CD4-positive, alpha-beta T cell (primary cell): Measurements from ENCODE around the gene FKBP5. TPM values are rescaled to one million over a fixed set of nuclear protein-coding genes. Genes with fewer than 3 reads are reported as not detected.
A peak's percentile ranks its signal among the peaks of the same experiment; 100 is the strongest.

Experiments used
- ATAC-seq: fragments of 200-7000 bp; cut with Tn5 transposase; one replicate; pipeline ENCODE4 v1.10.0; 2022; ENCODE audit warnings: mild to moderate bottlenecking; ENCODE audit not compliant: poor library complexity
- CTCF ChIA-PET: fragments of 350-600 bp; sonication (Branson Sonifier 250); formaldehyde crosslinking; loops from one replicate; lab custom pipeline; 2021; ENCODE audit warnings: antibody characterized with exemption, inconsistent platforms; lab: Charles Lee
- POLR2A ChIA-PET: fragments of 350-600 bp; sonication (Branson Sonifier 250); formaldehyde crosslinking; loops from one replicate; lab custom pipeline; 2021; ENCODE audit warnings: antibody characterized with exemption, inconsistent platforms; lab: Charles Lee
- DNase-seq, 14 experiments: peaks; one replicate each; pipeline ENCODE4 v3.0.0-alpha.2; 2013 to 2020; ENCODE audit warnings: mixed read lengths in 2 of 14
- H3K27ac ChIP-seq, 2 donors: one replicate each; pipeline versions ENCODE4 v1.5.1 to v1.7.0; 2013; ENCODE audit warnings: low read length in 2 of 2, low read depth in 1 of 2, mild to moderate bottlenecking in 1 of 2
- H3K27me3 ChIP-seq, 2 experiments: 1 replicate in 1 of 2; 2 replicates in 1 of 2; pipeline versions ENCODE4 v1.6.1 to v1.7.0; 2013; ENCODE audit warnings: low read length in 2 of 2, control low read depth in 1 of 2, mild to moderate bottlenecking in 1 of 2, moderate library complexity in 1 of 2; ENCODE audit not compliant: insufficient read depth in 2 of 2, control insufficient read depth in 1 of 2
- H3K36me3 ChIP-seq: one replicate; pipeline ENCODE4 v1.6.1; 2013; ENCODE audit warnings: low read length, control low read depth; ENCODE audit not compliant: insufficient read depth
- H3K4me1 ChIP-seq: one replicate; pipeline ENCODE4 v1.6.1; 2013; ENCODE audit warnings: low read length, control low read depth; ENCODE audit not compliant: insufficient read depth
- H3K4me3 ChIP-seq: one replicate; pipeline ENCODE4 v1.5.1; 2013; ENCODE audit warnings: mild to moderate bottlenecking, low read length, moderate library complexity
- H3K9me3 ChIP-seq, 2 experiments: 1 replicate in 1 of 2; 2 replicates in 1 of 2; pipeline versions ENCODE4 v1.6.1 to v1.7.0; 2013; ENCODE audit warnings: low read length in 2 of 2, mild to moderate bottlenecking in 2 of 2, control low read depth in 1 of 2, moderate library complexity in 1 of 2; ENCODE audit not compliant: control insufficient read depth in 1 of 2, insufficient read depth in 1 of 2
- H3K27ac Mint-ChIP-seq: one replicate; pipeline ENCODE4 v1.8.0; 2020; ENCODE audit warnings: mixed read lengths
- H3K27me3 Mint-ChIP-seq: one replicate; pipeline ENCODE4 v1.8.0; 2021; ENCODE audit warnings: mixed read lengths
- H3K36me3 Mint-ChIP-seq: one replicate; pipeline ENCODE4 v1.8.0; 2021; ENCODE audit warnings: low read depth, mixed read lengths
- H3K4me1 Mint-ChIP-seq: one replicate; pipeline ENCODE4 v1.8.0; 2021; ENCODE audit warnings: low read depth, mixed read lengths
- H3K4me3 Mint-ChIP-seq: one replicate; pipeline ENCODE4 v1.8.0; 2020; ENCODE audit warnings: mild to moderate bottlenecking, mixed read lengths
- H3K9me3 Mint-ChIP-seq: one replicate; pipeline ENCODE4 v1.8.0; 2020; ENCODE audit warnings: mixed read lengths
- CTCF ChIP-seq: fragments of 200-600 bp; IDR thresholded peaks from one replicate; pipeline ENCODE4 v1.8.0; 2022; ENCODE audit warnings: antibody characterized with exemption, mild to moderate bottlenecking
- intact Hi-C, 2 experiments: fragments of 100-400 bp; cut with DNase I in 1 of 2; cut with micrococcal nuclease in 1 of 2; formaldehyde crosslinking; loops; one replicate each; pipeline versions ENCODE4 v1.15.1 to v1.9.0; 2023 to 2025; cut with DNase I, micrococcal nuclease
- total RNA-seq, 174 experiments: library from RNA in 2 of 174; stranded (reverse) in 2 of 174; gene quantifications; one replicate each; pipeline ENCODE4 v1.2.3 and lab custom pipeline; 2021 to 2026

The FKBP5 gene
- total RNA-seq, 2 experiments from 2014 or later, result 72.6 to 75.9 TPM

- peaks cover 7% of the 10 kb centered on the region for H3K4me1 Mint-ChIP-seq
- Histone ChIP-seq H3K27me3 (no peaks in the 10 kb centered on the region), H3K4me1 (no peaks in the 10 kb centered on the region), H3K9me3 (no peaks in the 10 kb centered on the region), H3K27ac (no peak overlapping the region), H3K4me3 (no peak overlapping the region), H3K36me3 (peaks cover 18% of the 10 kb centered on the region)
- H3K27me3 Mint-ChIP-seq, result peaks cover 3% of the 10 kb centered on the region
- ATAC-seq, result peak; percentile 49
- H3K36me3 Mint-ChIP-seq, result peaks cover 31% of the 10 kb centered on the region
- peak in 11 of 14 experiments; percentile 9 to 58 (median 37) for DNase-seq
- TF ChIP-seq CTCF, result peak; percentile 26
- POLR2A ChIA-PET, result interaction anchor here (1.7 kb wide), 1 partner anchor 46 kb away, joined by 5 read pairs; no protein-coding TSS in a partner anchor
- H3K9me3 Mint-ChIP-seq, result no peaks in the 10 kb centered on the region
- intact Hi-C loops, result no loop called here
- H3K27ac Mint-ChIP-seq, result peak overlapping the region; percentile 63
- CTCF ChIA-PET, result no interaction called here
- H3K4me3 Mint-ChIP-seq, result no peak overlapping the region
Observed at GRCh38 chr6:35569011-35569461, 119.7 kb downstream of the FKBP5 start.

GRCh38 chr6:35566794-35567193, 121.9 kb downstream of the FKBP5 start:
- CTCF ChIA-PET, result no interaction called here
- H3K4me1 ChIP-seq, result no peaks in the 10 kb centered on the region
- intact Hi-C loops, result no loop called here
- Mint-ChIP-seq H3K36me3 (peaks cover 11% of the 10 kb centered on the region), H3K4me1 (peaks cover 7% of the 10 kb centered on the region), H3K4me3 (no peak overlapping the region), H3K9me3 (no peaks in the 10 kb centered on the region), H3K27me3 (peaks cover 3% of the 10 kb centered on the region), H3K27ac (no peak overlapping the region)
- no peaks in the 10 kb centered on the region for H3K9me3 ChIP-seq
- TF ChIP-seq CTCF, result no peak
- no peak for ATAC-seq
- H3K4me3 ChIP-seq, result no peak overlapping the region
- H3K27me3 ChIP-seq, result no peaks in the 10 kb centered on the region
- POLR2A ChIA-PET, result no interaction called here
- H3K27ac ChIP-seq, result no peak overlapping the region
- DNase-seq, result no peak
- peaks cover under 1% of the 10 kb centered on the region for H3K36me3 ChIP-seq

DNA sequence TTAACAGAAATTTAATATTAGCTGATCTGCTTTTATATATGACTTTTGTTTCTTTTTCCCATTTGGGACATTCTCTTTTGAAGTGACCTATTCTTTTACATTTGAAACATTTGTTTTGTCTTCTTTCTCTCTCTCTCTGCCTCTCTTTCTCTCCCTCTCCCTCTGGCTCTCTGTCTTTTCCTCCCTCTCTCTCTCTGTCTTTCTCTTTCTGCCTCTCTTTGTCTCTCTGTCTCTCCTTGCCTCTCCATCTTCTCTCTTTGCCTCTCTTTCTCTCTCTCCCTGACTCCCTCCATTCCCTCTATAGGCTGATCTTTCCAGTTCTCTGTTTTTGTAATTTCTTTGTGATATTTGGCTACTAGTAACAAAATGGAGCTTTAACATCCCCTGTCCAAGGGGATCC, 124.0 kb downstream of the FKBP5 start:
- no peaks in the 10 kb centered on the region for H3K4me1 ChIP-seq
- DNase-seq (no peak), ATAC-seq (no peak)
- intact Hi-C loops, result no loop called here
- no peak overlapping the region for H3K27ac ChIP-seq
- CTCF ChIA-PET, result interaction anchor here (1.0 to 2.2 kb wide), 3 partner anchors 9 to 128 kb away, joined by 3 to 8 read pairs (median 4); no protein-coding TSS in a partner anchor
- H3K4me3 Mint-ChIP-seq, result no peak overlapping the region
- H3K27ac Mint-ChIP-seq, result no peak overlapping the region
- H3K4me3 ChIP-seq, result no peak overlapping the region
- no peaks in the 10 kb centered on the region for H3K9me3 Mint-ChIP-seq
- peaks cover 3% of the 10 kb centered on the region for H3K36me3 Mint-ChIP-seq
- peaks cover 7% of the 10 kb centered on the region for H3K4me1 Mint-ChIP-seq
- no peaks in the 10 kb centered on the region for H3K36me3 ChIP-seq
- POLR2A ChIA-PET, result no interaction called here
- no peaks in the 10 kb centered on the region for H3K27me3 ChIP-seq
- no peak for TF ChIP-seq CTCF
- no peaks in the 10 kb centered on the region for H3K9me3 ChIP-seq
- H3K27me3 Mint-ChIP-seq, result peaks cover 3% of the 10 kb centered on the region
